Stimulated activated CD8-positive, alpha-beta memory T cell treated with anti-CD3 and anti-CD28 coated beads, Interleukin-15, amount 100 ng/mL, for 1 hour (primary cell): Measurements from ENCODE around the gene MPST.
A peak's percentile ranks its signal among the peaks of the same experiment; 100 is the strongest.

Source experiments
- DNase-seq: peaks from one replicate; pipeline ENCODE4 v3.0.0-alpha.2; 2020; ENCODE audit warnings: low read depth

Gene MPST

DNA sequence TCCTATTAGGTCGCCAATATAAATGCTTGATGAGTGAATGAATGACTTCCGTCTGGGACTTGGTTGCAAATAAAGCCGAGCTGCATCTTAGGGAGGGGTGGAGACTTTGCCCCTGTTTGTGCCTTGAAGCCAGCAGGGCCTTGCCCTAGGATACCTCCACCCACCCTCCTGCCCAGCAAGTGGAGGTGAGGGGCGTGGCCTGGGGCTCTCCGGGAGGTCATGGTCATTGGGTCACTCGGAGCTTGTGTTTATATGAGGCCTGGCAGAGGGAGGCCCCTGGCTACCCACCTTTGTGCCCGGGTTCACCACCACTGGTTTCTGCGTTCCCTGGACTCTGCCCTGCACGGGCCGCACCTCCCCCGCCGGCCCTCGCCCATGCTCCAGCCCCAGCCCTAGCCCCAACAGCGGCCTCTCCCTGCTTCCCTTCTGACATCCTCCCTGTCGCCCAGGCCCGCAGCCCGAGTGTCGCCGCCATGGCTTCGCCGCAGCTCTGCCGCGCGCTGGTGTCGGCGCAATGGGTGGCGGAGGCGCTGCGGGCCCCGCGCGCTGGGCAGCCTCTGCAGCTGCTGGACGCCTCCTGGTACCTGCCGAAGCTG, 4.3 kb downstream of the MPST start:
- DNase-seq: no peak

DNA sequence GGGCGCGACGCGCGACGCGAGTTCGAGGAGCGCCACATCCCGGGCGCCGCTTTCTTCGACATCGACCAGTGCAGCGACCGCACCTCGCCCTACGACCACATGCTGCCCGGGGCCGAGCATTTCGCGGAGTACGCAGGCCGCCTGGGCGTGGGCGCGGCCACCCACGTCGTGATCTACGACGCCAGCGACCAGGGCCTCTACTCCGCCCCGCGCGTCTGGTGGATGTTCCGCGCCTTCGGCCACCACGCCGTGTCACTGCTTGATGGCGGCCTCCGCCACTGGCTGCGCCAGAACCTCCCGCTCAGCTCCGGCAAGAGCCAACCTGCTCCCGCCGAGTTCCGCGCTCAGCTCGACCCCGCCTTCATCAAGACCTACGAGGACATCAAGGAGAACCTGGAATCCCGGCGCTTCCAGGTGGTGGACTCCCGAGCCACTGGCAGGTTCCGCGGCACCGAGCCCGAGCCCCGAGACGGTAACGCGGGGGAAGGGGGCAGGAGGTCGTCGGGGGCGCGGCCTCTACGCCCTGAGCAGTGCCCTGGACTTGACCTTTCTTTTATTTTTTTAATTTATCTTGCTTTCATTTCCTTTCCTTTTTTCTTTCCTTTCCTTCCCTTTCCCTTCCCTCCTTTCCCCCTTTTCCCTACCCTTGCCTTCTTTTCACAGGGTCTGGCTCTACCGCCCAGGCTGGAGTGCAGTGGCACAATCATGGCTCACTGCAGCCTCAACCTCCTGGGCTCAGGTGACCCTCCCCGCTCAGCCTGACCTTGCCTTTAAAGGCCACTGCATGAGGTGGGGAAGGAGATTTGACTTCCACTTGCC, 5.0 kb downstream of the MPST start:
- no peak for DNase-seq

DNA sequence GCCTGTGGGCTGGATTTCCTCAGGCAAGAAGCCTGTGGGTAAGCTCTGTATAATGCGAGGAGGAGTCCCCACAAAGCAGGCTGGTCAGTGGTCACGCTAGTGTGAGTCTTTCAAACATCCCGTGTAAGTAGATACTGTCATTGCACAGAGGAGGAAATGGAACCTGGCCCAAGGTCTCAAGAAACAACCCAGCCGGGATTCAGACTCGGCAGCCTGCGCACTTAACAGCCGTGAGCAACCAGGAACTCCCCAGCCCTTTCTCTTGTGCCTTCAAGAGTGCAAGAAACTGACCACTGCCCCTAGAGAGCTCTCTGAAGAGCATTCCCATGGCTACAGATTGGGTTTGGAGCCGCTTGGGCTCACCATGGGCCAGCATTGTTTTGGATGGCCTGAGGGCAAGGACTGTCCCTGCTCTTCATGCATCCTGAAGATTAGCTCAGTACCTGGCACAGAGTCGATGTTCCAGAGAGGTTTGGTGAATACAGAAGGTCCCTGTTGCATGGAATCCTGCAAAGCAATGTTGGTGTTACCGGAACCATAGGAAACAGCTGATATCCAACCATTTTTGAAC, 6.0 kb downstream of the MPST start:
- no peak for DNase-seq

DNA sequence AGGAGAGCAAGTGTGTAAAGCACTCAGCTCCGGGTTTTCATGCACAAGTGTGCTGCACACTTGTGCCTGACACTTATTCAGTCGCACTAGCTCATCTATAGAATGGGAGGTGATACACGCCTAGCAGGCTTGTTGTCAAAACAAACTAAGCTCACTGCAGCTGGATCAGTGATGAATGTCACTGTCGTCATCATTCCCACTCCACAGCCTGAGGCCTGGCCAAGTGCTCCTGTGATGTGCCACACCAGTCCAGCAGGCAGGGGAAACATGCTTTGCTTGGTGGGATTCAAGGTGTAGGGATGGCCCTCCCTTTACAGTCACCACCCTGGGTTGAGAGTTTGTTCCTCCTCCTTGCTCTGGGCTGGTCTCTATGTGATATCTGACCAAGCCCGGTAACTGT, 6.8 kb downstream of the MPST start:
- no peak for DNase-seq

DNA sequence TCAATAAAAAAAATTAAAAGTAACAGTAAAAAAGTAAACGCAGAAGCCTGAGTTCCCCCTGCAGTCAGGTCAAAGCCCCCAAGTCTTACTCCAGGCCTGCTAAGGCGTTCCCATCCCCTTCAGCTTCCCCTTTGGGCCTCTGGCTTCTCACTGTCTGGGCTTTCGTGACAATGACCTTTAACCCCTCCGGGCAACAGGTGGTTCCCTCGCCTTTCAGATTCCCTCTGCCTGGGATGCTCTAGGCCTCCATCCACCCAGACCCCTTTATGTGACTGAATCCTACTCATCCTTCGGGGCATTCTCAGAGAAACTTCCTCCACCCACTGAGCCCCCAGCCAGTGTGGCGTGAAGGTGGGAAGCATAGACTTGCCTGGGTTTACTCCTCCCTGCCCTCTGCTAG, 8.0 kb downstream of the MPST start:
- no peak for DNase-seq

DNA sequence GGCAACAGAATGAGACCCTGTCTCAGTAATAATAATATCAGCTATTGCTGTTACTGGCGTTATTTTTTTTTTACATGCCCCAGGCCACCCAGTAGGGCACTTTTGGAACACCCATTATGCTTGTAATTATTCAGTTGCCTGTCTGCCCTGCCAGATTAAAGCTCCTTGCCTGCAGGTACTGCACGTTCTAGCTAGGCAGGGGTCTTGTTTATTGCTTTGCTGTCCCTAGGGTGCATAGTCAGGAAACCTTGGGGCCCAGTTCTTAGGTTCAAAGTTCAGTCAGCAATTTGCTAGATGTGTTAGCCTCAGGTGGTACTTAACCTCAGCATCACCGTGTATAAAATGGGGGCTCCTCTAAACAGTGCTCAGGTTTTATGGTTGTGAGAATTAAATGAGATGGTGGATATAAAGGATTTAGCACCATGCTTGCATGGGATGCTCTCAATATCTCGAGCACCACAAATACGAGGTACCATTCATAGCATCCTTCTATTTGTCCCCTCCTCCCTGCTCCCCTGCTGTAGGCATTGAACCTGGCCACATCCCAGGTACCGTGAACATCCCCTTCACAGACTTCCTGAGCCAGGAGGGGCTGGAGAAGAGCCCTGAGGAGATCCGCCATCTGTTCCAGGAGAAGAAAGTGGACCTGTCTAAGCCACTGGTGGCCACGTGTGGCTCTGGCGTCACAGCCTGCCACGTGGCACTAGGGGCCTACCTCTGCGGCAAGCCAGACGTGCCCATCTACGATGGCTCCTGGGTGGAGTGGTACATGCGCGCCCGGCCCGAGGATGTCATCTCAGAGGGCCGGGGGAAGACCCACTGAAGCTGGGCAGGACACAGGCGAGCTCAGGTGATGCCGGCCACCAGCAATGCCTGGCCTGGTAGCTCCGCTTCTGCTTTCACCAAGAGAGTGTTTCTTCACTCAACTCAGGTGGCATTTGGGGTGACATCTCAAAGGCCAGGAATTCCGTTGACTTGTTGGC, 9.4 kb downstream of the MPST start:
- DNase-seq: no peak

DNA sequence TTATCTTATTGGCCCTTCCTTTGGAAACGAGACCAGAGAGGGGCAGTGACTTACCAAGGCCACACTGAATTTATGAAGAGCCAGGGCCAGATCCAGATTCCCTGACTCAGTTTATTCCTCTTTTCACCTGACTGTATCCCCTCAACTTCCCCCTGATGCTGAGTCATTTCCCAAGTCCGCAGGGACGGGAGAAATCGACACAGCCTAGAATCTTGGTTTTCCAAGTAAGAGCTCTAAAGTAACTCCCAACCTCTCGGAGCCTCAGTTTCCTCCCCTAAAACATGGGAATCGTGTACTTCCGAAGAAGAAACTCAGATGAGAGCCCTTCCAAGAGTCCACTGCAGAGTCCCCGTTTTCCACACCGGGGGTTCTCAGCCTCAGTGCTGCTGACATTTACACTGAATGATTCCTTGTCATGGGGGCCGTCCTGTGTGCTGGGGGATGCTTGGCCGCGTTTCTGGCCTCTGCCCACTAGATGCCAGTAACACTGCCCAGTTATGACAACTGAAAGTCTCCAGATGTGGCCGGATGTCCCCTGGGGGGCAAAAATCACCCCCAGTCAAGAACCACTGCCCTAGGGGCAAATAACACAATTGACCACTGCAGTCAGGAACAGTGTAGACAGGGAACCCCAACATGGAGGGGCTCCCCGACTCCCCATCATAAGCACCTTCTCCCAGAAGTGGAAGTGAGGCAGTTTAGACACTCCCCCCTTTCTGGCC, 11.2 kb downstream of the MPST start:
- no peak for DNase-seq

DNA sequence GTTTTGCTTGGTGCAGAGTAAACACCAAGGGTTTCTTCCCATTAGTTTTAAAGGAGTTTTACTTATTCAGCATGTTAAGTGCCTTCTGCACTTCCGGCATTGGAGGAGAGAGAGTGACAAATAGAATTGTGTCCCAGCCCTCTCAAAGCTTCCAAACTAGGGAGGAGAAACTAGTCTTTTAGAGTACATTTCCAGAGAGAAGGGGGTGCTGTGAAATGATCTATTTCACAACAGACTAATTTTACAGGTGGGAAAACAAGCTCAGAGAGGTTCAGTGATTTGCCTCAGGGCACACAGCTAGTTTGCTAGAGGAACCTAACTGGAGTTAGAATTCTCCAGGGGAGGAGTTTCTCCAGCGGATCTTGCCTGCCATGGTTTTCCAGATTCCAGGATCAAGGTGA, 12.6 kb downstream of the MPST start:
- no peak for DNase-seq

DNA sequence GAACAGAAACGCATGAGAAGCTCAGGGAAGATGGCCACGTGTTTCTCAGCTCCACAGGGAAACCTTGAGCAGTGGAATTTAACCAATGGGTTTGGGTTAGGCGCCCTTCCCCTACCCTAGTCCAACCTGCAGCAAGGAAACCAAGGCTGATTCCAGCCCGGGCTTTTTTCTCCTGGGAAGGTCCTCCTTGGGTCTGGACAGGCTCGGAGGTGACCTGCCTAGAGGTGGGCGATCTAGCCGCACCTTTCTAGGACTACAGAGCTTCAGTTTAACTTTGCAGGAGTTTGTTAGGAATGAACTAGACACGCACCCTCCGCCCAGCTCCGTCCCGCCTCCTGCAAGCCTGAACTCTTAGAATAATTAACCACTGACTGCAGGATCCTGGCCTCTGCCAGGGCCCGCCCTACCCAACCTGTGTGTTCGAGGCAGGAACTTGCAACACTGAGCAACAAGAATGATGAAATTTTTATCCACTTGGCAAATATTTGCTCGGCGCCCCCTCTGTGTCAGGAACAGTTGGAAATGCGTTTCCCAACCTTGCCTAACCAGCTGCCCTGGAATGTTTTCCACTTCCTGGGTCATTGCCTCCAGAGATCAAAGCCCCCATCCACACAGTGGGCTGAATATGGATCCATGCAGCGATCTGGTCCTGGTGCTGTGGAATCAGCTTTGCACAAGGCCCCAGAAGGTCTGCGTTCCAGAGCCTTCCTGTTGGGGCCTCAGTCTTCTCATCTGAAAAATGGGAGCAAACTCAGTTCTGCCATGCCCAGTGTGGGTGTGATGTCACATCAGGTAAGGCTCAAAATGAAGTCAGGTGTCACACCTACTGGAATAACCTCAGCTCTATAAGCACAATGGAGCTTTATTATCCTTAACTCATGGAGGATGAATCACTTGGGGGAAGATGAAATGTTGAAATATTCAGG, 13.3 kb downstream of the MPST start:
- DNase-seq: no peak

DNA sequence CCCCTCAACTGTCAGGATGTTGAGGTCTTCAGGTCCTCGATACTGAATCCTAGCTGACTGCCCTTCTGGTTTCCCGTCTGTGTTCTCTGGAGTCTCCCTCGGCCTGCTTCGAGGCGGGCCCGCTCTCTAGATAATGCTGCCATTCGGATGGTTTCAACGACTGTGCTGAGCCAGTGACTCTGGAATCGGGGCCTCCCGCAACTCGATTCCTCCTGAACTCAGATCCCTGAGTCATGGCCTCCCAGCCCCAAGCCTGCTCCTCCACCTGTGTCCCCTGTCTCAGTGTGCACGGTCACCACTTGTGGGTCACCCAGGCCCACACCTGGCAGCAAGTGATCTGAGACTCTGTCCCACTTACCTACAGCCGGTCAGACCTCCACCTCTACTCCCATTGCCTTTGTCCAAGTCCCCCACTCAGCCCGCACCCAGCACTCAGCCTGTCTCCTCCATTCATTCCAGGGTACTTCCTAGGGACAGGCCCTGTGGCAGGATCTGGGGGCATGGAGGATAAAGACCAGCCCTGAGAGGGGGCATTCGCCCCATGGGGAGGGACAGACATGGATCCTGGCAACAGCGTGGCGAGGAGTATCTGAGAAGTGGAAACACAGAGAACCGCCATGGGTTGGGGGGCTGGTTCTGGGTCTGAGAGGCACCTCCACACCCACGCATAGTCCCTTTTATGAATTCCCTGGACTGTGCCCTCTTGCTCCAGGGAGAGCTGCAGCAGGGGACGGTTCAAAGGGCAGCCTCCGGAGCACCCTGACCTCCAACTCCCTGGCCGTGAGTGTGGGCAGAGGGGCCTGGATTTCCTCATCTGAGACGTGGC, 14.3 kb downstream of the MPST start:
- DNase-seq: no peak

DNA sequence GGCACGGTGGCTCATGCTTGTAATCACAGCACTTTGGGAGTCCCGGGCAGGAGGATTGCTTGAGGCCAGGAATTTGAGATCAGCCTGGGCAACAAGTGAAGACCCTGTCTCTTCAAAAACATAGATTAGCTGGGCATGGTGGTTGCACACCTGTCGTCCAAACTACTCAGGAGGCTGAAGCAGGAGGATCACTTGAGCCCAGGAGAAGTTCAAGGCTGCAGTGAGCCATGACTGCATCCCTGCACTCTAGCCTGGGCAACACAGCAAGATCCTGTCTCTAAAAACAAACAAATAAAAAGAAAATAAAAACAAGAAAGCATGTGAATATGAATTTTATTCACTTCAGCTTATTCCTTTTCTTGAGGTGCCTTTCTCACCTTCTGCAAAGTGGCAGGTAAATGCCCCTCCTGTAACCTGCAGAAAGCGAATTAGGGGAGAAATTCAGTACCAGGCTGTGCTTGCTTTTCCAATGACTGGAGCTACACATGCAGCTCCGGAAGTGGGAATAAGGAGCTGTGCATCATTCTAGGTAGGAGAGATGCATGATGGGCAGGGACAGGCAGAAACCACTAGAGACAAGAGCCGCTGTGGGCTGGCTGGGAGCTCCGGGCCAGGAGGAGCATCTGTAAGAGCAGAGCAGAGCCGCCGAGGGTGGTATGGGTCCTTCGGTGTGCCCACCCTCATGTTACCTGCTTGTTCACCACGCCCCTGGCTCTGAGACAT, 17.3 kb downstream of the MPST start:
- no peak for DNase-seq

DNA sequence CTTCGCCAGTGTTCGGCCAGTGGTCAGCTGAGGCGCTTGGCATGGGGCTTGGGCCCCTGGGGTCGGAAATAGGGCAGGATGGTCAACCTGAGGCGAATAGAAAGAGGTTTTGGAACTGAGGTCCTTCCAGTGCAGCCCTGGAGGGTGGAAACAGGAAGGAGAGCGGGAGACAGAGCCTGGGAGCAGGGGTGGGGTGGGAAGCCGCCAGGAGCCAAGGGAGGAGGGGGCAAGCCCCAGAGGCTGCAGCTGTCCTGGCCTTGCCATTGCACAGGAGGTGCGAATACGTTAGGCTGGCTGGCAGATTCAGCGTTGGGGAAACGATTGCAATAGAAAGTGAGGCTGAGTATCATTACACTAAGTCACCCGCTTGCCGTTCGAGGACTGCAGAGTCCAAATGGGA, 18.1 kb downstream of the MPST start:
- DNase-seq: no peak

DNA sequence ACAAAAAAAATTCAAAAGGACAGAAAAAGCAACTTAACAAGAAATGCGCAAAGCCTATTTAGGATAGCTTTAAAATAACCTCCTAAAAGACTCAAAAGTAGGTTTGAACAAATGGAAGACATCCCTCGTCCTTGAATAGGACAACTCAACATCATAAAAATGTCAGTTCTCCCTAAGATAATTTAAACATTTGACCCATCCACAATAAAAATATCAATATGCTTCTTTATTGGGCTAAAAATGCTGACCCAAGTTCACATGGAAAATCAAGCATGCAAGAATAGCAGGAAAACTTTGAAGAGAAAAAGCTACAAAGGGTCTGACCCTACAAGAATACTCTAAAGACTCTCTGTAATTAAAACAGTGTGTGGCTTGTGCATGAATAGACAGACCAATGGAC, 19.9 kb downstream of the MPST start:
- DNase-seq: no peak

DNA sequence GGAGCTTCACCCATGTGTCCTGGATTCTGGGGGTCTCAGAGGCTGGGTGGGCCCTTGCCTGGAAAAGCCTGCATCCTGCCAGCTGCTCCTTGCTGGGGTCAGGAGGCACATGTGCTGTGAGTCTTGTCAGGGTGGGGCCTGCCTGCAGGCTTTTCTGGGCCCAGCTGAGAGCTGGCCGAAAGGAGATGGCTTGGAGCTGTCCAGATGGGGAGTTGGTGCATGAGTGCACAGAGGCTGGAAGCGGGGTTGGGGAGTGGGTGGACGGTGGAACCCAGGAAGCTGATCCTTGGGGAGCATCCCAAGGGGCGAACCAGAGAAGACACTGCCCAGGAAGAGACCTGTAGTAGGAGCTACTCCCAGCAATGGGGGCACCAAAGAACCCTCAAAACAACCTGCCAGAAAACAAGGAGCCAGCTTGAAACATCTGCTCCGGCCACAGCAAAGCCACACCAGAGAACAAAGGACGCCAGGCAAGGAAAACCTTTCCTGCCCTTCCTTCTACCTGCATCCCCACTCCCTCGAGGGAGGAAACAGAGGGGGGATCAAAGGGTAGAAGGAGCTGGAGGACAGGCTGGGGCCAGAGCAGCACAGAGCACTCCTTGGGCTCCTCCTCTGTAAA, 23.8 kb downstream of the MPST start:
- no peak for DNase-seq

DNA sequence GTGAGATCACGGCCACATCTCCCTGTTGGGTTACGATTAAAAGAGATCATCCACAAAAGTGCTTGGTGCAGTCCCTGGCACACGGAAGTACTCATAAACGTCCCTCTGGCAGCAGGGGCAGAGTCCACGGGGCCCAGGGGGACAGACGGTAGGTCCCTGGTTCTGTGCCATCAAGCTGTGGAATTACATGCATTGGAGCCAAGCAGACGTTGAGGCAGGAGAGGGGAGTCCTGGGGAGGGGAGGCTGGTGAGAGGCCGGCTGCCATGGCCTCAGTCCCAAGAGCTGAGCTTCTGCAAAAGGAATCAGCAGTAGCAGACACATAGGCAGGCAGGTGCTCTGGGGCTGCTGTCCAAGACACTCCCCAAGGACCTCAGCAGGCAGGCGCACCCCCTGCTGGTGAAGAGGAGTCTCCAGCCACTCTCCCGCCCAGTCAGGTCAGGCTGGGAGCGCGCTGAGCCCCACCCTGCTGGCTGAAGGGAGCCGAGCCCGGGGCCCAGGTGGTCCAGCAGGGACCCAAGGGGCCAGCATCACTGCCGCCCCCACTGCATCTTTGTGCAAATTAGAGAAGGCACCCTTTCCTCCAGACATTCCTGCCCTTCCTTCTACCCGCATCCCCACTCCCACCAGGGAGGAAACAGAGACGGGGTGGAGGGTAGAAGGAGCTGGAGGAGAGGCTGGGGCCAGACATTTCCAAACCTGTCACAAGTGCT, 24.4 kb downstream of the MPST start:
- DNase-seq: peak; percentile 14

DNA sequence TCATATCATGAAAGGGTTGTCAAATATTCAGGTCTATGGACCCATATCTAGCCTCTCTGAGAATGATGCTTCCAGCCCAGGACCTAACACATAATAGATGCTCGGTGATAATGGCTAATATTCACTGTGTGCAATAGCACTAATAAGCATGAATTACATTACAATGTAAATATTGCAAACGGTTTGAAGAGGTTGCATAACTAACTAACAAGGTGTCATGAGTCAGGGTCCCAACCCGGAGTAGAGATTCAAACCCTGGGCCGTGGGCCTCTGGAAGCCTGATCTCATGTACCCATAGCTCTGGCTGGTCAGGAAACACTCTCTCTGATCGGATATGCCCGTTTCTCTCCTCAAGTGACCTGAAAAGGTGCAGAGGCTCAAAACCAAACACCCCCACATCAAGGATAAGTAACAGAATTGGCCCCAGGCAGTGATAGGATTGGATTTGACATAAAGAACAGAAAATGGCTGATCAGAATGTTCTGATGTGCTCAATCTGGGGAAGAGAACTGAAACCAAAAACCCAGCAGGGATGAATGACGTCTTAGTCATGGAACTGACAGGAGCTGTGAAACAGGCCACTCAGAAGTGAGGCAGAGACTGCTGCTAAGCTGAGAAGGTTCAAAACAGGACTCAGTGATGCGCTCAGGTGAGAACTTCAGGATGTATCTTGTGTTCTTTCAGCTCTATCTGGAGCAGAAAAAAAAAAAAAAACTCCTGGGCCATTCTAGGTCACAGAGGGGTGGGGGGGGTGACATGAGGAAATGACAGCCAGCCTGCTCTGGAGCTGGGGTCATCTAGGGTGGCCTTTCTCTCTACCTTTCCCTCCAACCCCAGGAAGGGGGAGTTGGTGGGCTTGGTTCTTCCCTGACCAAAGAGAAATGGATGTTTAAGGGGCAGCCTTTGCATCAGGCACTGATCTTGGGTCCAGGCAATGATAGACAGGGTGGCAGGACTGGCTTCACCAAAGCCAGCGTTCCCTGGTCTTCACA, 25.4 kb downstream of the MPST start:
- no peak for DNase-seq

DNA sequence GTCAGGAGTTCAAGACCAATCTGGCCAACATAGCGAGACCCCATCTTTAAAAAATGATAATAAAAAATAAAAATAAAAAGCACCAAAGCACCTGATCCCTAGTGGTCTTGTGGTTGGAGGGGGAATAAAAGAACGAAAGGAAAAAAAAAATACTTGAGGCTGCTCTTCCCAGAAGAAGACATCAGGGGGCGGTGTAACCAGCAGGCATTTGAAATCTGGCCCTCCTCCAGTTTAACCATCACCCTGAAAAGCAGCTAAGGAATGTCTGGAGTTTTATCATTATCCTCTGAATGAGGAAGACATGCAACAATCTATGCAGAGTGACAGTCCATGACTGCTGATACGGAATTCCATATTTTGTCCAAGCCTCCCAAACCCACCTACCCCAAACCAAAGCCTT, 26.4 kb downstream of the MPST start:
- no peak for DNase-seq
